Inflammatory macrophage (primary cell): ENCODE results near the gene GAB2.
"Not testable (repeated sequence)": the region's sequence is repeated elsewhere in the genome, so short reads cannot be mapped to it uniquely, and the experiment has no call there.

Source experiments
- DNase-seq, 2 donors: peaks; one replicate each; pipeline ENCODE4 v3.0.0-alpha.2; 2020 to 2022

GAB2 gene

GRCh38 chr11:78244546-78245255, 172.9 kb downstream of the GAB2 start:
- no peak for DNase-seq

GRCh38 chr11:78244080-78244479, 173.5 kb downstream of the GAB2 start:
- DNase-seq: no peak

GRCh38 chr11:78241475-78241874, 176.1 kb downstream of the GAB2 start:
- DNase-seq: no peak

GRCh38 chr11:78239781-78240180, 177.8 kb downstream of the GAB2 start:
- DNase-seq: no peak

GRCh38 chr11:78237293-78238046, 180.2 kb downstream of the GAB2 start:
- DNase-seq: no peak

- DNase-seq: no peak
Measured at GRCh38 chr11:78234006-78234405, 183.6 kb downstream of the GAB2 start.

GRCh38 chr11:78233046-78233445, 184.6 kb downstream of the GAB2 start:
- not testable (repeated sequence) for DNase-seq

- DNase-seq: no peak
Measured at GRCh38 chr11:78231962-78232501, 185.6 kb downstream of the GAB2 start.

- no peak for DNase-seq
Measured at GRCh38 chr11:78230161-78230877, 187.3 kb downstream of the GAB2 start.

- no peak for DNase-seq
Measured at GRCh38 chr11:78229106-78229505, 188.5 kb downstream of the GAB2 start.

GRCh38 chr11:78228467-78228866, 189.2 kb downstream of the GAB2 start:
- DNase-seq: peak; percentile 56 to 66

- no peak for DNase-seq
Measured at GRCh38 chr11:78227921-78228320, 189.7 kb downstream of the GAB2 start.

- no peak for DNase-seq
Measured at GRCh38 chr11:78226684-78227680, 190.6 kb downstream of the GAB2 start.

- DNase-seq: no peak
Measured at GRCh38 chr11:78224906-78225420, 192.7 kb downstream of the GAB2 start.

- DNase-seq: no peak
Measured at GRCh38 chr11:78224506-78224905, 193.1 kb downstream of the GAB2 start.

- no peak for DNase-seq
Measured at GRCh38 chr11:78223320-78223954, 194.2 kb downstream of the GAB2 start.

GRCh38 chr11:78222726-78223125, 194.9 kb downstream of the GAB2 start:
- not testable (repeated sequence) for DNase-seq

- DNase-seq: no peak
Measured at GRCh38 chr11:78221396-78222315, 196.0 kb downstream of the GAB2 start.

- DNase-seq: no peak
Measured at GRCh38 chr11:78220218-78221157, 197.1 kb downstream of the GAB2 start.
